Neuronal stem cell (in vitro differentiated cells): ENCODE measurements around the gene STXBP1.

ENCODE experiments used
- DNase-seq: peaks from one replicate; pipeline ENCODE4 v3.0.0-alpha.2; 2013; ENCODE audit warnings: low spot score
- H2AFZ ChIP-seq: one replicate; pipeline ENCODE4 v1.6.1; 2013; ENCODE audit warnings: mild to moderate bottlenecking, low read length, inconsistent platforms
- H2AK5ac ChIP-seq: 2 replicates; pipeline ENCODE4 v1.6.1; 2013; ENCODE audit warnings: low read depth, mild to moderate bottlenecking, inconsistent platforms, low read length, moderate library complexity, mixed read lengths
- H2BK120ac ChIP-seq: 2 replicates; pipeline ENCODE4 v1.6.1; 2013; ENCODE audit warnings: low read depth, mild to moderate bottlenecking, inconsistent platforms, low read length, moderate library complexity, mixed read lengths
- H2BK12ac ChIP-seq: one replicate; pipeline ENCODE4 v1.6.1; 2013; ENCODE audit warnings: low read length, inconsistent platforms
- H2BK15ac ChIP-seq: 2 replicates; pipeline ENCODE4 v1.6.1; 2013; ENCODE audit warnings: mild to moderate bottlenecking, low read length, inconsistent platforms, mixed read lengths
- H2BK5ac ChIP-seq: one replicate; pipeline ENCODE4 v1.6.1; 2013; ENCODE audit warnings: inconsistent platforms, mild to moderate bottlenecking, low read length, moderate library complexity
- H3K14ac ChIP-seq: one replicate; pipeline ENCODE4 v1.6.1; 2013; ENCODE audit warnings: low read length, inconsistent platforms
- H3K18ac ChIP-seq: 2 replicates; pipeline ENCODE4 v1.6.1; 2013; ENCODE audit warnings: low read length, inconsistent platforms
- H3K23ac ChIP-seq: 2 replicates; pipeline ENCODE4 v1.6.1; 2013; ENCODE audit warnings: low read depth, mild to moderate bottlenecking, mixed read lengths, low read length, inconsistent platforms; ENCODE audit not compliant: poor library complexity
- H3K27ac ChIP-seq: replicated peaks from 3 replicates; pipeline ENCODE4 v1.5.1; 2013; ENCODE audit warnings: low read length, inconsistent platforms
- H3K27me3 ChIP-seq, 3 experiments: 2 replicates each; pipeline ENCODE4 v1.6.1; 2013; ENCODE audit warnings: low read length in 3 of 3, mild to moderate bottlenecking in 2 of 3, inconsistent platforms in 1 of 3, low read depth in 1 of 3, mixed read lengths in 1 of 3, moderate library complexity in 1 of 3; ENCODE audit not compliant: control insufficient read depth in 3 of 3, insufficient read depth in 3 of 3
- H3K36me3 ChIP-seq, 2 donors: replicated peaks in 1 of 2; 2 replicates each; pipeline ENCODE4 v1.6.1; 2013; ENCODE audit warnings: low read length in 2 of 2; ENCODE audit not compliant: control insufficient read depth in 2 of 2, insufficient read depth in 2 of 2
- H3K4ac ChIP-seq: 2 replicates; pipeline ENCODE4 v1.6.1; 2013; ENCODE audit warnings: inconsistent platforms, mild to moderate bottlenecking, low read length, moderate library complexity
- H3K4me1 ChIP-seq, 2 donors: 1 replicate in 1 of 2; 2 replicates in 1 of 2; pipeline ENCODE4 v1.6.1; 2013; ENCODE audit warnings: low read length in 2 of 2, low read depth in 1 of 2; ENCODE audit not compliant: control insufficient read depth in 2 of 2, insufficient read depth in 1 of 2
- H3K4me2 ChIP-seq: one replicate; pipeline ENCODE4 v1.6.1; 2013; ENCODE audit warnings: mild to moderate bottlenecking, low read length, inconsistent platforms; ENCODE audit not compliant: insufficient read depth, poor library complexity, severe bottlenecking
- H3K4me3 ChIP-seq, 2 donors: 2 replicates each; pipeline ENCODE4 v1.5.1; 2013; ENCODE audit warnings: low read length in 2 of 2, mild to moderate bottlenecking in 2 of 2, inconsistent platforms in 1 of 2, moderate library complexity in 1 of 2
- H3K79me1 ChIP-seq: one replicate; pipeline ENCODE4 v1.6.1; 2013; ENCODE audit warnings: low read depth, mild to moderate bottlenecking, inconsistent platforms, low read length, moderate library complexity
- H3K9ac ChIP-seq: one replicate; pipeline ENCODE4 v1.6.1; 2013; ENCODE audit warnings: mild to moderate bottlenecking, low read depth, low read length, inconsistent platforms; ENCODE audit not compliant: poor library complexity
- H3K9me3 ChIP-seq, 2 donors: replicated peaks in 1 of 2; 2 replicates each; pipeline versions ENCODE3 to v1.6.1; 2013; ENCODE audit warnings: low read length in 2 of 2, mild to moderate bottlenecking in 2 of 2, inconsistent platforms in 1 of 2, low read depth in 1 of 2, mixed read lengths in 1 of 2, moderate library complexity in 1 of 2; ENCODE audit not compliant: control insufficient read depth in 2 of 2, insufficient read depth in 1 of 2
- H4K8ac ChIP-seq: one replicate; pipeline ENCODE4 v1.6.1; 2013; ENCODE audit warnings: low read depth, mild to moderate bottlenecking, inconsistent platforms, low read length, moderate library complexity
- H4K91ac ChIP-seq: one replicate; pipeline ENCODE4 v1.6.1; 2013; ENCODE audit warnings: low read length, low read depth, mild to moderate bottlenecking, inconsistent platforms; ENCODE audit not compliant: poor library complexity
- WGBS, 2 donors: extraction: QIAGEN DNeasy Blood & Tissue Kit; methylation state at CpG; one replicate each; pipeline ENCODE4 v1.1.7; 2013; ENCODE audit warnings: missing lambda C conversion rate in 2 of 2, mixed read lengths in 1 of 2; ENCODE audit not compliant: insufficient read length in 2 of 2, insufficient replicate concordance in 1 of 2; ENCODE audit errors: extremely low coverage in 2 of 2; 5-methylcytosine and 5-hydroxymethylcytosine counted together

Gene STXBP1

DNA sequence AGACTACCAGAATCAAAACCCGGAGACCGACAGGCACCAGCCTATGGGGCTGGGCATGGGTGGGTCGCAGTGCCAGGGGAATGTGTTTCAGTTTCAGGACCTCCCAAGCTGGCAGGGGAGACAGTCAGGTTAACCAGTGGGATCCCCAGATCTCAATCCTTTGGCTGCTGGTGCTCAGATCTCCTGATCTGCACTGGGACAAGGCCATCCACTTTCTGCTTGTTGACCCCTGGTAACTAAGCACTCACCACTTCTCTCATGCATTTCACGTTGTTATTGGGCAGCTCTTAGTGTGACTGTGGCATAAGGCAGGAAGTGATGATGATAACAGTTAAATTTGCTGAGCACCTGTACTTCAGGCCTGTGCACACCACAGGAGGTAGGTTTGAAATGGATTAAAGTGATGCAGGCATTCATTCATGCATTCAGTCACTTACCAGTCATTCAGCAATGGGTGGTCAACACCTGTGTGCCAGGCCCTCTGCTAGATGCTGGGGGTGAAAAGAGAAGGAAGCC lies 42.1 kb upstream of the STXBP1 start:
- no peak overlapping the region for H3K23ac ChIP-seq
- H3K14ac ChIP-seq, result peak overlapping the region; percentile 98
- no CpG with 5 or more reads among the region's 4 CpGs for WGBS, 2 donors
- peak overlapping the region; percentile 46 for H3K4ac ChIP-seq
- H4K8ac ChIP-seq, result no peak overlapping the region
- peak overlapping the region; percentile 13 for H3K4me2 ChIP-seq
- peaks cover 0 to 9% (median 0%) of the 10 kb centered on the region in 3 experiments for H3K27me3 ChIP-seq
- no peaks in the 10 kb centered on the region for H3K9me3 ChIP-seq
- peak overlapping the region in 1 of 2 donors; percentile 60 for H3K4me3 ChIP-seq
- H3K4me1 ChIP-seq, result peaks cover 21 to 22% of the 10 kb centered on the region in 2 donors
- H4K91ac ChIP-seq, result no peak overlapping the region
- peak overlapping the region; percentile 75 for H2BK120ac ChIP-seq
- DNase-seq, result no peak
- H3K79me1 ChIP-seq, result peaks cover 4% of the 10 kb centered on the region
- peak overlapping the region; percentile 93 for H2BK12ac ChIP-seq
- H2AK5ac ChIP-seq, result peak overlapping the region; percentile 99
- H3K18ac ChIP-seq, result peak overlapping the region; percentile 97
- H2BK15ac ChIP-seq, result peak overlapping the region; percentile 99
- peak overlapping the region; percentile 94 for H2AFZ ChIP-seq
- H3K36me3 ChIP-seq, result no peaks in the 10 kb centered on the region
- H3K9ac ChIP-seq, result no peak overlapping the region
- no peak overlapping the region for H2BK5ac ChIP-seq
- H3K27ac ChIP-seq, result no peak overlapping the region

DNA sequence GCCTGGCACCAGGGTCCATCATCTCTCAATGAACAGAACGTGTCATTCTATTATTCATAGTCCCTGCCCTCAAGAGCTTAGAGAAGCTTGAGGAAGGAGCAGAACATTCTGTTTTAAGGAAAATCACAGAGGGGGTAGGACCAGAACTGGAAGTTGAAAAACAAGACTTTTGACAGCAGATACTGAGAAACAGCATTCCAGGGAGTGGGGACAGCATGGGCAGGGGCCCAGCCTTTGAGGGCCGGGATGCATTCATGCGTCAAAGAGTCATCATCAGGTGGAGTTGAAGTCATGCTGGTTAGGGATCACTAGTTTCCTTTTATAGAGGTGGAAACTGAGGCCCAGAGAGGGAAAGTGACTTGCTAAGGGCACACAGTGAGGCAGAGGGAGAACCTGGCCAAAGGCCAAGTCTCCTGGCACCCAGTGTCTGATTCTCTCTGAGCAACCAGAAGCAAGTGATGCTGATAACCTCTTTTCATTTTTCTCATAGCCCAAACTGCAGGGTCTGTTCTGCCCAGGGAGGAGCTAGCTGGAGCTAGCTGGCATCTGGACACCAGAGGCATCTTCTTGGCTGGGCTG lies 41.5 kb upstream of the STXBP1 start:
- Histone ChIP-seq H3K79me1 (peaks cover 4% of the 10 kb centered on the region), H3K9ac (no peak overlapping the region), H4K91ac (no peak overlapping the region), H3K4me1 (peaks cover 21 to 22% of the 10 kb centered on the region in 2 donors), H3K9me3 (no peaks in the 10 kb centered on the region), H3K27me3 (peaks cover 0 to 9% (median 0%) of the 10 kb centered on the region in 3 experiments), H3K14ac (no peak overlapping the region), H3K36me3 (no peaks in the 10 kb centered on the region), H3K27ac (no peak overlapping the region), H2BK5ac (peak overlapping the region; percentile 30), H4K8ac (no peak overlapping the region), H2BK15ac (peak overlapping the region; percentile 54), H2BK120ac (peak overlapping the region; percentile 67), H2AK5ac (peak overlapping the region; percentile 41), H3K4me3 (no peak overlapping the region), H3K4ac (no peak overlapping the region), H3K4me2 (no peak overlapping the region), H3K23ac (no peak overlapping the region), H2BK12ac (peak overlapping the region; percentile 93), H2AFZ (no peak overlapping the region), H3K18ac (peak overlapping the region; percentile 62)
- WGBS, 2 donors, result no CpG with 5 or more reads among the region's 3 CpGs
- no peak for DNase-seq

DNA sequence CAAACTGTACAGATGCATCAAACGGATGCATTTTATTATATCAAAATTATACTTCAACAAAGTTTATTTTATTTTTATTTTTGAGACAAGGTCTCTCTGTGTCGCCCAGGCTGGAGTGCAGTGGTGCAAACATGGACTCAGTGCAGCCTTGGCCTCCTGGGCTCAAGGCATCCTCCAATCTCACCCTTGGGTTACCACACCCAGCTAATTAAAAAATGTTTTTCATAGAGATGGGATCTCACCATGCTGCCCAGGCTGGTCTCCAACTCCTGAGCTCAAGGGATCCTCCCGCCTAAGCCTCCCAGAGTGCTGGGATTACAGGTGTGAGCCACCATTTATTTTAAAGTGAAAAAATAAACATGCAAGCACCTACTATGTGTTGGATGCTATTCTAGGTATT lies 40.1 kb upstream of the STXBP1 start:
- Histone ChIP-seq H3K9ac (no peak overlapping the region), H3K4me2 (no peak overlapping the region), H3K4me3 (no peak overlapping the region), H2BK5ac (no peak overlapping the region), H2AK5ac (no peak overlapping the region), H2BK120ac (no peak overlapping the region), H3K27me3 (peaks cover 0 to 9% (median 0%) of the 10 kb centered on the region in 3 experiments), H2BK15ac (no peak overlapping the region), H3K4ac (no peak overlapping the region), H3K14ac (no peak overlapping the region), H3K79me1 (peaks cover 4% of the 10 kb centered on the region), H4K8ac (no peak overlapping the region), H3K9me3 (no peaks in the 10 kb centered on the region), H3K18ac (no peak overlapping the region), H4K91ac (no peak overlapping the region), H3K27ac (no peak overlapping the region), H3K23ac (no peak overlapping the region), H2AFZ (no peak overlapping the region), H3K36me3 (no peaks in the 10 kb centered on the region), H2BK12ac (no peak overlapping the region), H3K4me1 (peaks cover 17 to 20% of the 10 kb centered on the region in 2 donors)
- no CpG with 5 or more reads among the region's 3 CpGs for WGBS, 2 donors
- no peak for DNase-seq

DNA sequence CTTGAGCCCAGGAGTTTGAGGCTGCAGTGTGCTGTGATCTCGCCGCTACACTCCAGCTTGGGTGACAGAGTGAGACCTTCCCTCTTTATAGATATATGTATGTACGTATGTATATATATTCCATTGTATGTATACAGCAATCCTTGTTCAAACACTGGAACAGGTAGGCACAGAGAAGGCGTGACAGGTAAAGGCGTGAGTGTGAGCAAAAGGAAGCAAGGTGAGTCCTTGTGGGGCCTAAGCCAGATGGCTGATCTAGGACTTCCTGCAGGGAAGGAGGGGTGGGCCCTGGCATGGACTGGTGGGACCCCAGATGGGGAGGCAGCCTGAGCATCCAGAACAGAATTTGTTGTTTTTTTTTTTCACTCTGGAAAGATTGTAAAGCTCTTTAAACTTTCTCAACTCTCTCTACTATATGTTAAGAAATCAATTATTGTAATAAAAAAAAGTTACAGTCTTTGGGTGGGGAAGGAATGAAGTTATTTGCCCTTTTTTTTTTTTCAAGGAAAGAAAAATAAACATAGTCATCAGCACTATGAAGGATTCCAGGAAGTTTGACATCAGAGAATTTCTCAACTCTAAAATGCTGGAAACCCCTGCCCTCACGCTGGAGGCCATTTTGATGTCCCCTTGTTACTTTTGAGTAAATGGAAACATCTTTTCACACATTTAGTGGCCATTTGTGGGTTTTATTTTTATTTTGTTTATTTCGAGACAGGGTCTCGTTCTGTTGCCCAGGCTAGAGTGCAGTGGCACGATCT lies 38.9 kb upstream of the STXBP1 start:
- DNase-seq, result no peak
- Histone ChIP-seq H3K4me2 (no peak overlapping the region), H3K4me1 (peaks cover 11 to 12% of the 10 kb centered on the region in 2 donors), H3K4ac (no peak overlapping the region), H3K18ac (peak overlapping the region; percentile 59), H3K36me3 (no peaks in the 10 kb centered on the region), H3K27me3 (peaks cover 0 to 9% (median 0%) of the 10 kb centered on the region in 3 experiments), H3K4me3 (no peak overlapping the region), H4K91ac (no peak overlapping the region), H4K8ac (no peak overlapping the region), H3K27ac (no peak overlapping the region), H2BK120ac (no peak overlapping the region), H2AK5ac (no peak overlapping the region), H2BK15ac (no peak overlapping the region), H3K9ac (no peak overlapping the region), H2BK5ac (no peak overlapping the region), H3K79me1 (no peaks in the 10 kb centered on the region), H2BK12ac (no peak overlapping the region), H3K9me3 (no peaks in the 10 kb centered on the region), H2AFZ (no peak overlapping the region), H3K14ac (no peak overlapping the region), H3K23ac (no peak overlapping the region)
- no CpG with 5 or more reads among the region's 9 CpGs for WGBS, 2 donors
